Activated CD8-positive, alpha-beta memory T cell treated with anti-CD3 and anti-CD28 coated beads, Interleukin-2, amount 10 ng/mL, durations not matched to agents 7 days and 5 days (primary cell): ENCODE results near the gene GAS7. TPM values are rescaled to one million over a fixed set of nuclear protein-coding genes. Genes with fewer than 3 reads are reported as not detected.
"Not testable (repeated sequence)": the region's sequence is repeated elsewhere in the genome, so short reads cannot be mapped to it uniquely, and the experiment has no call there.

Experiments used
- ATAC-seq: fragments of 150-1000 bp; cut with Tn5 transposase; one replicate; pipeline ENCODE4 v1.10.0; 2021; ENCODE audit warnings: moderate library complexity
- CTCF ChIA-PET: fragments of 350-600 bp; sonication (Branson Sonifier 250); formaldehyde crosslinking; loops from one replicate; lab custom pipeline; 2021; ENCODE audit warnings: antibody characterized with exemption; lab: Charles Lee
- DNase-seq: peaks from one replicate; pipeline ENCODE4 v3.0.0-alpha.2; 2020
- H3K27ac Mint-ChIP-seq: one replicate; pipeline ENCODE4 v1.8.0; 2021; ENCODE audit warnings: mild to moderate bottlenecking, mixed read lengths
- H3K27me3 Mint-ChIP-seq: one replicate; pipeline ENCODE4 v1.8.0; 2021; ENCODE audit warnings: mixed read lengths
- H3K36me3 Mint-ChIP-seq: one replicate; pipeline ENCODE4 v1.8.0; 2021; ENCODE audit warnings: mild to moderate bottlenecking, mixed read lengths
- H3K4me1 Mint-ChIP-seq: one replicate; pipeline ENCODE4 v1.8.0; 2021; ENCODE audit warnings: mixed read lengths
- H3K4me3 Mint-ChIP-seq: one replicate; pipeline ENCODE4 v1.8.0; 2021; ENCODE audit warnings: mild to moderate bottlenecking, moderate library complexity, mixed read lengths
- H3K9me3 Mint-ChIP-seq: one replicate; pipeline ENCODE4 v1.8.0; 2022; ENCODE audit warnings: low read depth, mixed read lengths
- total RNA-seq, 2 experiments: library from RNA; stranded (reverse); gene quantifications; one replicate each; pipeline ENCODE4 v1.2.3, GENCODE V29; 2021

The GAS7 gene
- total RNA-seq, 2 experiments from 2014 or later = 0.53 to 2.1 TPM

DNA sequence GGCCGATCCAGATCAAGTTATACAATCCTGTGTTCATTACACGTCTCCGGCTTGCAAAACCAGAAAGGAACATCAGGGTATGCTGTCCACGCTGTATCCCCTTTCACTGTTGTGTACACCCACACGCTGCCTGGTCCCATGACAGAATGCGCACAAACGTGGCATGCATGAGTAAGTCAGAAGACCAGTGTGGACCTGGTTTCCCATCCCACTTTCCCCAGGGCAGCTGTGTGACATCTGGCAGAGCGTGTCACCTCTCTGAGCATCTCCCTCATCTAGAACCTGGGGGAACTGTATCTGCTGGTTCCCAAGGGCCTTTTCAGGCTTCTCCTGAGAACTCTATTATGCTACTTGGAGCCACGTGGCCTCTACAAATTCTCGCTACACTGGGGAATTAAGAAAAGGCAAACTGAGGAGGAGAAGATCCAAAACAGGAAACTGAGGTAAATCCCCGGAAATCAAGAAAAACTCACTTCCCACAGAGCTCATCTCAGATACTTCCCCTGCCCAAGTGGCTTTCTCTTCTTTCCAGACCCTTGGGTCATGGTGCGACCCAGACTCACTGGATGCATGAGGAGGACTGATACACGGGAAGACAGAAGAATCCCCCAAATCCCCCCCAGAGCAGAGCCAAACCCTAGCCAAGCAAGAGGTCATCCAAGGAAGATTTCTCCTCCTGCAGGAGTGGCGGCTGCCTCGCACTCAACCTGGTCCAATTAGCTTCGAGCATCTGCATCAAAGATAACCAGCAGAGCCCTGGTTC, 139.3 kb downstream of the GAS7 start:
- H3K36me3 Mint-ChIP-seq = no peaks in the 10 kb centered on the region
- no peak overlapping the region for H3K27ac Mint-ChIP-seq
- DNase-seq (no peak), ATAC-seq (no peak)
- no peak overlapping the region for H3K4me3 Mint-ChIP-seq
- peaks cover 2% of the 10 kb centered on the region for H3K9me3 Mint-ChIP-seq
- CTCF ChIA-PET = no interaction called here
- H3K27me3 Mint-ChIP-seq = no peaks in the 10 kb centered on the region
- peaks cover 4% of the 10 kb centered on the region for H3K4me1 Mint-ChIP-seq

DNA sequence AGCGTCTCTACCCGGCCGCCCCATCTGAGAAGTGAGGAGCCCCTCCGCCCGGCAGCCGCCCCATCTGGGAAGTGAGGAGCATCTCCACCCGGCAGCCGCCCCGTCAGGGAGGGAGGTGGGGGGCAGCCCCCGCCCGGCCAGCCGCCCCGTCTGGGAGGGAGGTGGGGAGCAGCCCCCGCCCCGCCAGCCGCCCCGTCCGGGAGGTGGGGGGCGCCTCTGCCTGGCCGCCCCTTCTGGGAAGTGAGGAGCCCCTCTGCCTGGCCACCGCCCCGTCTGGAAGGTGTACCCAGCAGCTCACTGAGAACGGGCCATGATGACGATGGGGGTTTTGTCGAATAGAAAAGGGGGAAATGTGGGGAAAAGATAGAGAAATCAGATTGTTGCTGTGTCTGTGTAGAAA, 140.9 kb downstream of the GAS7 start:
- H3K4me3 Mint-ChIP-seq, DNase-seq, ATAC-seq, H3K36me3 Mint-ChIP-seq, H3K4me1 Mint-ChIP-seq, H3K27ac Mint-ChIP-seq, H3K27me3 Mint-ChIP-seq, H3K9me3 Mint-ChIP-seq, CTCF ChIA-PET: not testable (repeated sequence)

DNA sequence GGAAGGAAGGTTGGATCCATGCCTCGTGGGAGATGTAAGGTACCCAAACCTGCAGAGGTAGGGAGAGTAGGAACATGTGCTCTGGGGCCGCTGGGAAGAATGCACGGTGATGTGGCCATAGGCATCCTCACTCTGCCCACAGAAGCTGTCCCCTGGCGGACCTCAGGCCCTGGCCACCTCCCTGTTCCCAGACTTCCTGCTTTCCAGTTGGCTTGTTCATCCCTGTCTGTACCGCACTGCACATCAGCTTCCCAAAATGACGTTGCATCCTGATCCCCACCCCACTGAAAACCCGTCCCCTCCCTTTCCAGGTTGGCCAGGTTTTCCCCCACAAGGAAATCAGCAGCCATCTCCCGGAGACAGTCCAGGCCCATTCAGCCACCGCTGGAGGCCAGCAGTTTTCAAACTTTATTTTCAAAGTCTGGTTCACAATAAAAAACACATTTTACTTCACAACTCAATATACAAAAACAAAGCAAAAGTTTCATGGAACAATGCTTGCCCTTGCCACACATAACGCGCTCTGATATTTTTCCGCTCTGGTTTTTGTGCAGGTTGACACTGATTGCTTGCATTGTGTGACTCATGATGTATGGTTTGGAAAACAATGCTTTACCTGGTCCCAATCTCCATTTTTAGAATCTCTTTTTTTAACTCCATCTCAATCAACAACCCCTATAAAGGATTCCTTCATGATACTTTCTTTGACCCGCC, 143.0 kb downstream of the GAS7 start:
- CTCF ChIA-PET = no interaction called here
- no peak for ATAC-seq
- H3K27ac Mint-ChIP-seq = no peak overlapping the region
- DNase-seq = no peak
- no peak overlapping the region for H3K4me3 Mint-ChIP-seq
- H3K36me3 Mint-ChIP-seq = no peaks in the 10 kb centered on the region
- peaks cover 4% of the 10 kb centered on the region for H3K4me1 Mint-ChIP-seq
- H3K27me3 Mint-ChIP-seq = no peaks in the 10 kb centered on the region
- no peaks in the 10 kb centered on the region for H3K9me3 Mint-ChIP-seq

DNA sequence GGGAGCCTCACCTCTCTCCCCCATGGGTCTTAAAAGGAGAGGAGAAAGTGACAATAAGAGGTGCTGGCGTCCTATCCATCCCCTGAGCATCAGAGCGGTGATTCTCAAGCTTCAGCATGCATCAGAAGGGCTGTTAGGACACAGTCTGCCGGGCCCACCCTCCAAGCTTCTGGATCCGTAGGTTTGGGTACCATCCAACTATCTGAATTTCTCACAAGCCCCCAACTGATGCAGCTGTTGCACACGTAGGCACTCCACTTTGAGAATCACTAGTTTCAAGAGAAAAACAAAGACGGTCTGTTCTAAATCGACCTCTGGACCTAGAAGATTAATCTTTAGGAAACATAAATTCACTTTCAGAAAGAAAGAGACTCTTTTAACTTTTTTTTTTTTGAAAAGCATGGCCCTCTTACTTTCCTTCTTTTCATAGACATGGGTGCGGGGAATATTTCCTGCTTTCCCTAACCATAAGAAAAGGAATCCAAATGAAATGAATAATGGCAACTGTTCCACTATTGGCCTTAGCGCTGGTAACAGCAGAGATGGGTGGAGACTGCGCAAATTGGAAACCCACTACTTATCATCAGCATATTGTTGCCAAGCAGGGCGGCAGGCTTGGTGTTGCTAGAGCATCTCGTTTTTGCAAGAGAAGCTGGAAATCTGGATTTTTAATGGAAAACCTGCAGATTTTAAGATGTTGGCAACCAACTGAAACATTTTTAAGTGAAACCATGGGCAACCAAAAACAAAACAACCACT, 144.4 kb downstream of the GAS7 start:
- ATAC-seq (no peak), DNase-seq (no peak)
- Mint-ChIP-seq H3K4me3 (no peak overlapping the region), H3K36me3 (no peaks in the 10 kb centered on the region), H3K27ac (no peak overlapping the region), H3K4me1 (peaks cover 4% of the 10 kb centered on the region), H3K9me3 (no peaks in the 10 kb centered on the region), H3K27me3 (no peaks in the 10 kb centered on the region)
- CTCF ChIA-PET = no interaction called here

DNA sequence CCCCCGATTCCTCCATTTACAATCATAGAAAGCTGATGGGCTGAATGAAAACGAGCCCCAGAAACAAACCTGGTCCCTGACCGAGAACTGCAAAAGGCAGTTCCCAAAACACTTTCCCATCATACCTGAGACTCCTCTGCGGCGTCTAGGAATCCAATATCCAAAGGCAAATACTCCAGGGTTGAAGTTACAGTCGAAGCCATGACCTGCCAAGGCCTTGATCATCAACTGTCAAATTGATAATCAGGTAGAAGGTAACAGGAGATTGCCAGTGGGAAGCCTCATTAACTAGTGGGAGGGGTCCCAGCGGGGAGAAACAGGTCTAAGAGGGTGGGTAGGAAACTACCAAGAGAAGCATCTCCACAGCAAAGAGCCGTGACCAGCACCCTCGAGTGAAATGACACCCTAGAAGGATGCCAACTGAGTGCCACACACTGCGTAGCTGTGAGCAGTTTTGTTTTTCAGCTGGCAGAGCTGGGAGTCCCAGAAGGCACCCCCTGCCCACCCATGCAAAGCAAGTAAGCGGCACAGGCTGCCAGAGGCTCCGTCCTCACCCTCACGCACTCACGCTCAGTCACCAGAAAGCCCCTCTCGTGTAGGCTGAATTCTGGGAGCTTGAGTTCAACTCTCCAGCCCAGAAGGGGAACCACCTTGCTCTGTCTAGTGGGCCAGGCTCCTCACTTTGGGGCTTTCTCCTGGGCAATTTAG, 146.1 kb downstream of the GAS7 start:
- Mint-ChIP-seq H3K27ac (no peak overlapping the region), H3K4me3 (no peak overlapping the region), H3K36me3 (no peaks in the 10 kb centered on the region), H3K9me3 (peaks cover 3% of the 10 kb centered on the region), H3K4me1 (peaks cover 6% of the 10 kb centered on the region), H3K27me3 (no peaks in the 10 kb centered on the region)
- CTCF ChIA-PET = no interaction called here
- ATAC-seq = no peak
- DNase-seq = no peak

DNA sequence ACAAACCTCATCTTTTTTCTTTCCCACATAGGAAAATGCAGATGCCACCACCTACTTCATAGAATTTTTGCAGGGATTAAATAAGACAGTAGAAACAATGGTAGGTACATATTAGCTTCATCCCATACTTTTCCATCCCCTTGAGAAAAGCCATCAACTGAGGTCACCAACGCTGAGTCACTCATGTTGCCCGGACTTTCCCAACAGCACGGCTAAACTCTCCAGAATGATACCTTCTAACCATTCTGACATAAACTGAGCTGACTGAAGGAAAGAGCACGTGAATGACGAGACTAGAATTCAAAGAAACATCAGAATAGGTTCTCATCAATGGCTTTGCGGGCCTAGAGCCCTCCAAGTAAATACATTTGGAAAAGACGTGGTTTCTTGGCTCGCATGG, 147.3 kb downstream of the GAS7 start:
- H3K4me1 Mint-ChIP-seq = peaks cover 13% of the 10 kb centered on the region
- no peak overlapping the region for H3K27ac Mint-ChIP-seq
- CTCF ChIA-PET = no interaction called here
- DNase-seq (no peak), ATAC-seq (no peak)
- peaks cover 3% of the 10 kb centered on the region for H3K9me3 Mint-ChIP-seq
- H3K36me3 Mint-ChIP-seq = no peaks in the 10 kb centered on the region
- H3K4me3 Mint-ChIP-seq = no peak overlapping the region
- no peaks in the 10 kb centered on the region for H3K27me3 Mint-ChIP-seq

DNA sequence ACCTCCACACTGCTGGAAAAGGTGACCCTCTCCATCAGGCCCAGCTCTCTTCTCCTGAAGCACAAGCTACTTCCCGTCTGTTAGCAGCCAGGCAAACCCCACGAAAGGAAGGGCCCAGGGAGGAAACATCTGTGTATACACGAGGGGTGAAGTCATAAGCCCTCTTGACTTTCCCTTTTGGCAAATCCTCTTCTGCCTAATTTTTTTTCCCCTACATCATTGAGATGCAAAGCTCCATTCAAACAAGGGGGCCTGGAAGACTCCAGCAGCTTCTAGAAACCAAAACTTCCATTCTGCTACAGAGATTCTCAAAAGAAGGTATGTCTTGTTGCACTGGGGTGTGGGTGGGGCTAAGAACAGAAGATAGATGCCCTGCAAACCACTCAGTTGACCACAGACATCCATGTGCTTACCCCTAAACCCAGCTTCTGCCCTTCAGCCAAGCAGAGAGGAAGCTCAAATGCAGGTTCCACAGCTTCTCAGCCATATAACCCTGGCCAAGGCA, 147.8 kb downstream of the GAS7 start:
- H3K4me1 Mint-ChIP-seq = peaks cover 14% of the 10 kb centered on the region
- H3K27me3 Mint-ChIP-seq = no peaks in the 10 kb centered on the region
- CTCF ChIA-PET = no interaction called here

DNA sequence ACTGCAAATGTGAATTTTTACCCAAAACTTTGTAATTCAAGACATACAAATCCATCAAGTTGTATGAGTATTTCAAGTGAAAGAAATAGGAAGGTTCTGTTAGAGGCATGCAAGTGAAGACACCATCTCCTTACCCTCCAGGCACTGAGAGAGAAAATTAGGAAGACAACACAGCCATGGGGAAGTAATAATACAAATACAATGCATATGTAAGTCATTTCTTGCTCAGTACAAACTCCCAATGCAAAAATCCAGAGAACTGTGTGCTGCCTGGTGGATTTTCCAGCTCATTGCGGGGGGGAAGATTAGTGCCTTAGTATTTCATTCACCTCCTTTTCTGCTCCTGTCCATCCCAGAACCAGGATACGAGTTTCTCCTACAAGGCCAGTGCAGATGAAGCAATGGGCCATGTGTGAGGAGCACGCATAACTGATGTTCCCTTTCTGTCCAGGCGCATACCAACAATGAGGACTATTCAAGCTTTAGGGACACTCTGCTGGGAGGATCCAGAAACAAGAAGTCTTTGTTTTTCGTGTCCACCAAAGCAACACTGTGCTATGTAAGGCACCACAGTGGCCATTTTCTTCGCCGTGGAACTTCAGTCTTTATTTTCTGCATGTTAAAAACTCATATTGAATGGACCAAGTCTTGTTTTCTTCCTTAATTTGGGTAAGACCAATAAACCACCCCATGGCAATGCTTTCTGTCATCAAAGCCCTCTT, 149.6 kb downstream of the GAS7 start:
- Mint-ChIP-seq H3K36me3 (no peaks in the 10 kb centered on the region), H3K27me3 (no peaks in the 10 kb centered on the region), H3K4me1 (peaks cover 14% of the 10 kb centered on the region), H3K4me3 (no peak overlapping the region), H3K27ac (no peak overlapping the region), H3K9me3 (peaks cover 3% of the 10 kb centered on the region)
- ATAC-seq (no peak), DNase-seq (no peak)
- CTCF ChIA-PET = no interaction called here

More for the DNA sequence above, 147.8 kb downstream of the GAS7 start:
- DNase-seq = no peak
- peaks cover 3% of the 10 kb centered on the region for H3K9me3 Mint-ChIP-seq
- no peaks in the 10 kb centered on the region for H3K36me3 Mint-ChIP-seq
- ATAC-seq = no peak
- H3K27ac Mint-ChIP-seq = no peak overlapping the region
- H3K4me3 Mint-ChIP-seq = no peak overlapping the region

DNA sequence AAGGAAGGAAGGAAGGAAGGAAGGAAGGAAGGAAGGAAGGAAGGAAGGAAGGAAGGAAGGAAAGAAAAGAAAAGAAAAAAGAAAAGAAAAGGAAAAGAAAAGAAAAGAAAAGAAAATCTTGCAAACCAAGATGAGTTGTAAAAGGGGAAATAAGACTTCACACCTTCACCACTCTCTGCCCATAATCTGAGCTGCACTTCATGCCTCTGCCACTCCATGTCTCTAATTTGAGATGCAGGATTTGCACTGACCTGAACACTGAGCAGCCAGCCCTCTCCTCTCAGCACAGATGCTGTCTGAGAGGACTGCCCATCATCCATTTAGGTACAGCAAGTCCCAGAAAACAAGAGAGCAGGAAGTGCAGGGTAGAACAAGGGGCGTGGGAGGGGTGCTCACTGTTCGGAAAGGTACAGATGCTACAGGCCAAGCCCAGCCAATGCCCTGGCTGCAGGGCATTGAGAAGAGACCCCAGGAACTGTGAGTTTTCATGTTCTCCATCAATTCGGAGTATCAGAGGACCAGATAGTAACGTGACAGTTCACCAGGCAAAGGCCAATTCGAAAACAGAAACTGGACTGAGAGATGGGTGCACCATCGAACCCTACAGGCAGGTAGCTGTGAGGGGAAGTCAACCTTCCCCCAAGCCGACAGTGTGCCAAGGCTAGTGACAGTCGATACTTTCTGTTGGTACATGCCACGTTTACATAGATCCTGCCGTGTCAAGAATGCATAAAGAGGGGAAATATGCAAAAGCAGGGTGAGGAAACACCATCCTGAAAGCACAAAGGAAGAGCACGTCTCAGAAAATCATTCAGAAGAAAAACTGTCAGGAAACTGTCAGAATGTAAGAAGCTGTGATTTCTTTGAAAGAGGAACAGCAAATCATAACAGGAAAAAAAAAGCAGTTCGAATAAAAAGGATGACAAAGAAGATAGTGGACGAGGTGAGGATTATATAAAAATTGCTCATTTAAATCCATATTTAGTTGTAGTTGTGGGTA, 151.3 kb downstream of the GAS7 start:
- Mint-ChIP-seq H3K27ac (no peak overlapping the region), H3K9me3 (peaks cover 3% of the 10 kb centered on the region), H3K36me3 (no peaks in the 10 kb centered on the region), H3K4me1 (peaks cover 13% of the 10 kb centered on the region), H3K27me3 (no peaks in the 10 kb centered on the region), H3K4me3 (peak overlapping the region; percentile 11)
- ATAC-seq = no peak
- no peak for DNase-seq
- CTCF ChIA-PET = no interaction called here

DNA sequence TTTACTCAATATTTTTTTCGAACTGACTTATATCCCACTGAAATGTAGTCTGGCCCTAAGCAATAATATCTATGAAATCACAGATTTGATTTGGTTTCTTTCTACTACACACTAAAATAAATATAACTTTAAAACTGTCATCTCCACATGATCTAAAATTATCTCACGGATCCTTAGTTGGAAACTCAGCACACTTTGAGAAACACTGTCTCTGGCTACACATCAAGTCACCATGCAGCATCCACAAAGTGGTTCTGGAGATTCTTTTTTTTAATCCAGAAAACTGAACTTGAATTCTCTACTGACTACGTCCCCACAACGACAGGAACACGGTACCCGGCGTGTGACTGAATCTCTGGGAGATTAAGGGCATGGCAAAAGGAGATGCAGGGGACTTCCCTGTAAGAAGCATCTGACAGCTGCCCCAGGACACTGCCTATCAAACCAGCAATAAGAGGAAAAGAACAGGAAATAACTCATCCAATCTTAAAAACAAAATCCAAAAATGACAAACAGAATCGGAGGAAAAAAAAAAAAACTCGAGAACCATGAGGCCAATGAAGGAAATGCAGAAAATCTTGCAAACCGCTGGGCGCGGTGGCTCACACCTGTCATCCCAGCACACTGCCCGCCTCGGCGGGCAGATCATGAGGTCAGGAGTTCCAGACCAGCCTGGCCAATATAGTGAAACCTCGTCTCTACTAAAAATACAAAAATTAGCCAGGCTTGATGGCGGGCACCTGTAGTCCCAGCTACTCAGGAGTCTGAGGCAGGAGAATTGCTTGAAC, 152.3 kb downstream of the GAS7 start:
- no peaks in the 10 kb centered on the region for H3K27me3 Mint-ChIP-seq
- no peaks in the 10 kb centered on the region for H3K36me3 Mint-ChIP-seq
- CTCF ChIA-PET = no interaction called here
- H3K27ac Mint-ChIP-seq = no peak overlapping the region
- ATAC-seq = no peak
- no peak for DNase-seq
- H3K4me3 Mint-ChIP-seq = no peak overlapping the region
- H3K9me3 Mint-ChIP-seq = peaks cover 3% of the 10 kb centered on the region
- H3K4me1 Mint-ChIP-seq = peaks cover 13% of the 10 kb centered on the region

DNA sequence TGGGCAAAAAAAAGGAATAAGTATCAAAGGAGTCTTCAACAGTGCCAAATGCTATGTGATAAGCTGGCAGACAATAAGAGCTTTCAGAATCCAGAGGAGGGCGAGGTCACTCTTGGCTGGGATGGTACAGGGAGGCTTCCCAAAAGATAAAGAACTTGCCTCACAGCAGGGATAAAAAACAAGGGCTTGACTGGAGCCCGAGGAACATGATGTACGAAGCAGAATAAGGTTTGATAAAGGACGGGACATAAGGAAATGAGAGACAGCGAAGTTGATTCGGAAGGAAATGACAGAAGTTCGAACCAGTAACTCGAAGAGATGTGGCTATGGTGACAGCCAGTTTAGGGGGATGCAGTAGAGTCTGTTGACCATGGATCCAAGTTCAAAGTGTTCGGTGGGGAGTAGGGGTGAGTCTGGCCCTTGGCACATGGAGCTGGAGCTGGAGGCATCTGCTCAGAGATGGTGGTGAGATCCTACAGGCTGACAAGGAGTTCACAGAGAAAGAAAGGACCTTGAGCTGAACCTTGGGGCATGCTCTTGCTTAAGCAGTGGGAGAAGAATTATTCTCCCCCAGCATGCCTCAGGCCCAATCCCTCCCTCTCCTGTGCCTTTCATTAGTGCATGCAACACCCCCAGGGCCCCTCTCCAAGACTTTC, 155.7 kb downstream of the GAS7 start:
- Mint-ChIP-seq H3K36me3 (no peaks in the 10 kb centered on the region), H3K27ac (no peak overlapping the region), H3K4me3 (no peak overlapping the region), H3K9me3 (peaks cover 3% of the 10 kb centered on the region), H3K4me1 (peaks cover 10% of the 10 kb centered on the region), H3K27me3 (no peaks in the 10 kb centered on the region)
- ATAC-seq (no peak), DNase-seq (no peak)
- CTCF ChIA-PET = no interaction called here
